GM12873 (cell line): ENCODE data around the gene ZNF280D.

Source experiments
- CTCF ChIP-seq: IDR thresholded peaks from 2 replicates; pipeline ENCODE4 v1.5.1; 2012; ENCODE audit warnings: low read depth, mild to moderate bottlenecking, moderate library complexity, low read length, control low read depth; ENCODE audit not compliant: insufficient read depth; ENCODE audit errors: missing control alignments

Gene ZNF280D

GRCh38 chr15:56772868-56773639 lies 39.7 kb upstream of the ZNF280D start:
- TF ChIP-seq CTCF: no peak

GRCh38 chr15:56770173-56770572 lies 36.9 kb upstream of the ZNF280D start:
- no peak for TF ChIP-seq CTCF

- TF ChIP-seq CTCF: no peak
Observed at GRCh38 chr15:56767315-56767714, 34.0 kb upstream of the ZNF280D start.

GRCh38 chr15:56765251-56765650 lies 31.9 kb upstream of the ZNF280D start:
- TF ChIP-seq CTCF: no peak

GRCh38 chr15:56763141-56763895 lies 30.0 kb upstream of the ZNF280D start:
- no peak for TF ChIP-seq CTCF

GRCh38 chr15:56760186-56760585 lies 26.9 kb upstream of the ZNF280D start:
- no peak for TF ChIP-seq CTCF

- no peak for TF ChIP-seq CTCF
Observed at GRCh38 chr15:56759450-56759845, 26.1 kb upstream of the ZNF280D start.
